Fibroblast of skin of left biceps (primary cell): ENCODE data around the gene VWA5B1.

Source experiments
- DNase-seq, 2 experiments: peaks; one replicate each; pipeline ENCODE4 v3.0.0-alpha.2; 2013; ENCODE audit warnings: low read depth in 2 of 2

The VWA5B1 gene

DNA sequence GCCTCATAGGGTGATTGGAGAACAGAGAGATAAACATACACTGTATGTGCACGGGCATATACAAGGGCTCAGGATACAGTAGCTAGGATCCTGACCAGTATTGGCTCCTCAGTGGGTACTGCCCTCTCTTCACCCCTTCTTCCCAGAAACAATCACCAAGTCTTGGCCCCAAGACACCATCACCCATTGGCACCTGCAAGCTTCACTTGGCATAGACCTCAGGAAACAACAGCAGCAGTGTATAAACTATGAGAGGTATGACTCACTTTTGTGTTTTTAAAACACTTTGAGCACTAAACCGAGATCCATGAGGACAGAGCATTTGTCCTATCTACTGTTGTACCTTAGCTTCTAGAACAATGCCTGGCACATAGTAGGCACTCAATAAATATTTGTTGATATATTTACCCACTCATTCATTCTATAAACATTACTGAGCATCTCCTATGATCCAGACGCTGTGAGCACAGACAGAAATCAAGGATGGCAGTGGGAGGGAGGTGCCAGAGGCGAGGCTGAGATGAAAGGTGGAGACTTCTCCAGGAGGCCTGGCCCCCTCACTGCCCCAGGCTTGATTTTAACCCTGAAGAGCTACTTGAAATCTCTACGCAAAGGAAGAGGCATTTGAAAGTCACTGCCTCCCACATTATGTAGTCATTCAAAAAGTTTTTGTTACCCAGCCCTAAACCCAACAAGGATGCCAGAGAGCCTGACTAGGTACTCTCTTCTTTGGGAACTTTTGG is 100.1 kb downstream of the VWA5B1 start:
- no peak for DNase-seq

DNA sequence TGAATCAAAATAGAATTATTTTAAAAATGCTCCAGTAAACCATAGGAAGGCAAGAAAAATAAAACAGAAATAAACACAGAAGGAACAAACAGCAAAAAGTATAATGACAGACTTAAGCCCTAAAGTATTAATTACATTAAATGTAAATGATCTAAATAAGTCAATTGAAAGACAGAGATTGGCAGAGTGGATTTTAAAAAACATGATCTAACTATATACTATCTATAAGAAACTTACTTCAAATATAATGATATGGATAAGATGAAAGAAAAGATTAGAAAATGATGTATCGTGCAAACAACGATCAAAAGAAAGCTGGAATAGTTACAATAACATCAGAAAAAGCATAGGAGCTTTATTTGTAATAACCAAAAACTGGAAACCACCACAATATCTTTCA is 104.6 kb downstream of the VWA5B1 start:
- DNase-seq: no peak

DNA sequence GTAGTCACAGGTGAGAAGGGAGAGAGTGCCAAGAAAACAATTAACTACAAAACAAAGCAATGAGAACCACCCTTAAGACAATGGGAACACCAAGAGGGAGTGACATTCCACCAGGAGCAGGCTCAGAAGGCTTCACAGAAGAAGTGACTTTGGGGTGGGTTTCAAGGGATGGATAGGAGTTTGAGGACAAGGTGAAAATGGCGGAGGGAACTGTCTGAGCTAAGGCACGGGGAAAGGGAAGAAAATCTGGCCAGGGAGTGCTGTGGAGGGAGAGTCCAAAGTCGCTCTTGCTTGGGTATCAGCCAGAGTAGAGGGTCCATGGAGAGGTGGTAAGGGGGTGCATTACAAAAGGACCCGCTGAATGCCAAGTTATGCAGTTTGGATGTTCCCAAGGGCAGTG is 108.1 kb downstream of the VWA5B1 start:
- no peak for DNase-seq

DNA sequence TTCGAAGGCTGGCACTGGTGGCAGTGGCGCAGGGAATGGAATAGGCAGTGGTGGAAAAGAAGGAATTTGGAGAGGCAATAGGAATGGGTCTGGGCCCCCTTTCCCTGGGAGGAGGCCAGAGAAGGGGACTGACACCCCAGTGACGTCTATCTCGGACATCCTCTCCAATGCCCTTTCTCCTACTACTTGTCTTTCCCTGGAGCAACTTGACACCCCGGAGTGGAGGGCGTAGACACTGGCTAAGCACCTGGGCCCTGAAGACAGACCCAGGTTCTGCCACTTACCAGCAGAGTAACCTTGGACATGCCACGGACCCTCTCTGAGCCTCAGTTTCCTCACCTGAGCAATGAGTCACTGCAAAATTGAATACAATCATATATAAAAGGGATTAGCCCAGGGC is 108.5 kb downstream of the VWA5B1 start:
- no peak for DNase-seq

DNA sequence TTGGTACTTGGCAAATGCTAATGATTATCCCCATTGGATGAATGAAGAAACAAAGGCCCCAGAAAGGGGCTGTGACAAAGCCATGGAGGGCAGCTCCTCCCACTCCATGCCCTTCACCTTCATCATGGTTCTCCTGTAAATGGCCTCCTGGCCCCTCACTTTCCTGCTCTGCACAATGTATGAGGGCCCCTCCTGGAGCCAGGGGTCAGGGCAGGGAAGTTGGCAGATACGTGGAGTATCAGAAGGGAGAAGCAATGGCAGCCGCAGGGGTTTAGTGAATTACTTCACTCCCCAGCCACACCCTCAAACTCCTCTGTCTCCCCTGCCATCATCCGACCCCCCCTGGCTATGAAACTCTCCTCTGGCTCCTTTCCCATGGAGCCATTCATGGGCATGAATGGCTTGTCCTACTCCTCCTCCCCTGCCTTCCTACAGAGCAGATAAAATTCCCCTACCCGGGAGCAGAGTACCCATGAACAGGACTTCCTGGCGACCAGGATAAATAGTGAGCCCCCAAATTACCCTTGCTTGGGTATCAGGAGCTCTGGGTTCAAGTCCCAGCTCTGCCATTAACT is 109.0 kb downstream of the VWA5B1 start:
- DNase-seq: no peak

DNA sequence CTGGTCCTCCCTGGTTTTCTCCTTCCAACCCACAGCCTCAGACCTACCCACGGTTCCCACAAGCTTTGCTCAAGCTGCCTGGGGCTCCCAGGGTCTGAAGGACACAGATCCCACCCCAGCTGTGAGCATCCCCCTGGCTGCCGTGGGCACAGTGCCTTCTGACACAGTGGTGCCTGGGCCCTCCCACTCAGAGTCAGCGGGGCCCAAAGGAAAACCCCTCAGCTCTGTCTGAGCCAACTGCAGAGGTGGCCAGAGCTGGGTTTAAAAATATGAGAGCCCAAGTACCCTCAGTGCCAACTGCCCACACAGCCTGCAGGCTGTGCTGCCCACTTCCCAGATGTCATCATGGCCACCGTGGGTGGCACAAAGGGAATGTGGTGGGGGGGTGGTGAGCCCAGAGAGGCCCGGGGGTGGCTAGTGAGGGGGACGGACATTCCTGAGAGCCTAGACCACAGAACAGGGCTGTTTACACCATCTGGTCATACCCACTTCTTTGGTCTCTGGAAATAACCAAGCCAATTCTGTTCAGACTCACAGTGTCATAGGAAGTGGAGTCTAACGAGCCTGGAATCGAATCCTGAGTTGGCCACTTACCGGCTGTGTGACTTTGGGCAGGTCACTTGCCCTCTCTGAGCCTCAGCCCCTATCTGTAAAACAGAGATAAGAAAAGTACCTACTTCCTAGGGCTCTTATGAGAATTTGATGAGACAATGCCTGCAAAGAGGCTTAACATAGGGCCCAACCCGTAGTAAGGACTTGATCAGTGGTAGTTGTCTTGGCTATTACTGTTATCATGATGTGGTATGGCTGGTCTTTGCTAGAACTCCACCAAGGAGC is 109.9 kb downstream of the VWA5B1 start:
- no peak for DNase-seq

DNA sequence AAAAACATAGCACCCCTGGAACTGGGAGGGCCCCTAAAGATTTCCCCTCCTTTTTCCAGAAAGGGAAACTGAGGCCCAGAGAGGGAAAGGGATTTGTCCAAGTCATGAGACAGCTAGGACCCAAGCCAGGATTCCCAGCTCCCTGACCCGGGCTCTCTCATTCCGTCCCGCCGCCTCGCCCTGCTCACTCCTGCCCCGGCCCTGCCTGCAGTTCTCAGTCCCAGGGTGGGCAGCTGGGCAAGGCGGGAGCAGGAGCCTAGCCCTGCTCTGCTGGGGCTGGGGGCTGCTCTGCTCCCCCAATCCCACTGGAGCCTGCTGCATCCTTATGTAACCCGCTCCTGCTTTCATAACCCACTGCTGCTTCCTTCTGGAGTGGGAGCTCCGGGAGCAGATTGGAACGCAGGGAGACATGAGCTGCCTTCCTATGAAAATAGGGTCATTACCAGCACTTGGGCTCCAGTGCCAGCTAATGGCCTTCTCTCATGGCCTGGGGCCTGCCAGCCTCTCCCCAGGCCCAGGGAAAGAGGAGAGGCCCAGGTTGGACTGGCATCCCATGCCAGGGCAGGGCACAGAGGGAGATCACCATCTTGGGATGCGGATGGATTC is 110.8 kb downstream of the VWA5B1 start:
- no peak for DNase-seq

DNA sequence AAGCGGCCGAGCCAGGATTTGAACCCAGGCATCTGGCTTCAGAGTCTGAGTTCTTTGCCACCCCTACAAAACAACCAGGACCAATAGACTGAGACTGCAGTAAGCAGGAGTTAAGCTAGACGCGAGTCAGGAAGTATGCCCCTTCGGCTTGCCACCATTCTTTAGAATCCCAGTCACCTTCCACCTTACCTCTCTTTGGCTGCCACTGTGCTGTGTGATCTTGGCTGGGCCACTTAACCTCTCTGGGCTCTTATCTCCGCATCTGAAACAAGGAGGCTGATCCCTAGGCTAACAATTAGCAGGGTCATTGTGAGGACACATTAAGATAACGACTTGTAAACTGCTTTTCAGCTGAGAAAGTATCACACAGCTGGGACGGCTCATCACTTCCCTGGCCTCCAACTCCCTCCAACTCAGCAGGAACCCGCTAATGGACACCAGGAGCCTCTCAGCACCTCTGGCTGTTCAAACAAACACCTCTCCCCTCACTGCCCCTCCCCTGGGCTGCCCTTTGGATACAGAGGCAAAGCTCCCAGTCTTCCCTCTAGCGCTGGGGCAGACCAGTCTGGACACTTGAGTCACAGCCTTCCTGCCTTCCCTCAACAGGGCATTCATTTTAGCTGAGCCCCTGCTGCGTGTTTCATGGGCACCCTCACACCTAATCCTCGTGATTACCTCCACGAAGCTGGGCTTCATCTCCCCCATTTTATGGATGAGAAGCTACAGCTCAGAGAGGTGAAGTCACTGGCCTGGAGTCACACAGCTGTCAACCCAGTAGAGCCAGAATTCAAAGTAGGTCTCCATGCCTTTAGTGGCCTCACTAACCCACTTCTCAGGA is 112.1 kb downstream of the VWA5B1 start:
- DNase-seq: no peak

DNA sequence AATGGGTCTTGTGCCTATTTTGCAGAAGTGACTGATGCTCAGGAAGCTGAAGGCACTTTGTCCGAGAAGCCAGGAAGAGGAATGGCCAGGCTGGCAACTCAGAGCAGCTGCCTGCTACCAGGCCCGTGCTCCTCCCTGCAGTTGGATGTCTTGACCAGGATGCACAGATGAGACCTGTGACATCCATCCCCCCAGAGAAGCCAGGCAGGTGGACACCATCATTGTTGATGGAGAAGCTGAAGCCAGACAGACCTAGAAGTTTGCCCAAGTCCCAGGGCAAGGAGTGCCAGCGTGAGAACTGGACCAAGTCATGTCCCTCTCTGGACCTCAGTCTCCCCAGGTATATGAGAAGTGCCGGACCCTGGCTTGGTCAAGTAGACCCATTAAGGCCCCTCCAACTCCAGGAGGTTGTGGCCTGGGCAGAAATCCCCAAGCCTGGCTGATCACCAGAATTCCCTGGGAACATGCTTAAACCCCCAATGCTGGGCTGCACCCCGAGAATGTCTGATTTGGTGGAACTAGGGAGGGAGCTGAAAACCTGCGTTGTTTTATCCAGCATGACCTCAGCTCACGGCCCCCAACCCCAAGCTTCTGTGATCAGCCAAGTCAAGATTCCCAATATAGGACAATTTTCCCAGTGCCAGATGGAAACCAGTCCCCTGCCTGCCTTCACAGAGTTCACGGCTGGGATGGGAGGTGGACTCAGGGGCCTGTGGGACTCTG is 112.9 kb downstream of the VWA5B1 start:
- DNase-seq: no peak

DNA sequence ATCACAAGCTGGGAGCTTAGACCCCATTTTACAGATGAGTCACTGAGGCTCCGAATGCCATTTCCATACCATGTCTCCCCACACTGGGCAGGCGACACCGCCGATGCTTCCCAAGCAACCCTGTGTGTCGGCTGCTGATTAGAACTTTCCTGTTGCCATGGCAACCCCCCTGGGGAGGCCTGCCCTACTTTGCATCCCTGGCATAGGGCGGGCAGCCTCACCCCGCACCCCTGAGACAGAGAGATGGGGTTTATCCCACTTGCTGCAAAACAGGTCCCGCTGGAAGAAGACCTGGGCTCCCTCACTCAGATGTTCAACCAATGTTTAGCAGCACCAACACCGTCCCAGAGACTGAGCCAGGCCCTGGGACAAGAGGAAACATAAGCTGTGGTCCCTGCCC is 113.8 kb downstream of the VWA5B1 start:
- DNase-seq: no peak
